ENCODE data around the gene SNX20.

The SNX20 gene

DNA sequence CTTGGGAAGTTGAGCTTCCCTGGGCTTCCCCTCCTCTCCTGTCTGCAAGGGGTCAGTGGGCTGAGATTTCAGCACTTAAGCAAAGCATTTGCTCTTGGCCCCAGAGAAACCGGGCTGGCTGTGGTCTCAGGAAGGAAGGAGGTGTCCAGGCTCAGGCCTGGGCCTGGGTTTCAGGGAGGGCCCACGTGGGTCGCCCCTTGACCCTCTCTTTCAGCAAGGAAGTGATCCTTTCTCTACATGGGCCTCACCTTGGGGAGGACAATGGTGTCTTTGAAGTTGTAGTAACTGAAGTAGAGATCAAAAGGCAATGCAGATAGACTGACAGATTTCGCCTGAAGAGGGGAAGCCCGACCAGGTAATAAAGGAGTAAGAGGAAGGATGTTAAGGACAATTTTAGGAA lies 15.0 kb upstream of the SNX20 start:
- DNase-seq (ENCODE audit: extremely low read depth, insufficient read length), result peak; percentile 42
- Histone ChIP-seq H3K27me3 (replicated peaks; ENCODE audit: control insufficient read depth, insufficient read depth, low read length) (no peaks in the 10 kb centered on the region), H3K4me3 (replicated peaks; ENCODE audit: low read depth, low read length) (no peak overlapping the region; the same call in 1 of the 2 replicates), H3K36me3 (ENCODE audit: control insufficient read depth, insufficient read depth, low read length) (no peaks in the 10 kb centered on the region; the same call in 1 of the 2 replicates)
- TF ChIP-seq, protein P1, sequence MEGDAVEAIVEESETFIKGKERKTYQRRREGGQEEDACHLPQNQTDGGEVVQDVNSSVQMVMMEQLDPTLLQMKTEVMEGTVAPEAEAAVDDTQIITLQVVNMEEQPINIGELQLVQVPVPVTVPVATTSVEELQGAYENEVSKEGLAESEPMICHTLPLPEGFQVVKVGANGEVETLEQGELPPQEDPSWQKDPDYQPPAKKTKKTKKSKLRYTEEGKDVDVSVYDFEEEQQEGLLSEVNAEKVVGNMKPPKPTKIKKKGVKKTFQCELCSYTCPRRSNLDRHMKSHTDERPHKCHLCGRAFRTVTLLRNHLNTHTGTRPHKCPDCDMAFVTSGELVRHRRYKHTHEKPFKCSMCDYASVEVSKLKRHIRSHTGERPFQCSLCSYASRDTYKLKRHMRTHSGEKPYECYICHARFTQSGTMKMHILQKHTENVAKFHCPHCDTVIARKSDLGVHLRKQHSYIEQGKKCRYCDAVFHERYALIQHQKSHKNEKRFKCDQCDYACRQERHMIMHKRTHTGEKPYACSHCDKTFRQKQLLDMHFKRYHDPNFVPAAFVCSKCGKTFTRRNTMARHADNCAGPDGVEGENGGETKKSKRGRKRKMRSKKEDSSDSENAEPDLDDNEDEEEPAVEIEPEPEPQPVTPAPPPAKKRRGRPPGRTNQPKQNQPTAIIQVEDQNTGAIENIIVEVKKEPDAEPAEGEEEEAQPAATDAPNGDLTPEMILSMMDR (IDR thresholded peaks at IDR 0.05; ENCODE audit: insufficient read depth, low read length, poor library complexity, severe bottlenecking), result no peak

DNA sequence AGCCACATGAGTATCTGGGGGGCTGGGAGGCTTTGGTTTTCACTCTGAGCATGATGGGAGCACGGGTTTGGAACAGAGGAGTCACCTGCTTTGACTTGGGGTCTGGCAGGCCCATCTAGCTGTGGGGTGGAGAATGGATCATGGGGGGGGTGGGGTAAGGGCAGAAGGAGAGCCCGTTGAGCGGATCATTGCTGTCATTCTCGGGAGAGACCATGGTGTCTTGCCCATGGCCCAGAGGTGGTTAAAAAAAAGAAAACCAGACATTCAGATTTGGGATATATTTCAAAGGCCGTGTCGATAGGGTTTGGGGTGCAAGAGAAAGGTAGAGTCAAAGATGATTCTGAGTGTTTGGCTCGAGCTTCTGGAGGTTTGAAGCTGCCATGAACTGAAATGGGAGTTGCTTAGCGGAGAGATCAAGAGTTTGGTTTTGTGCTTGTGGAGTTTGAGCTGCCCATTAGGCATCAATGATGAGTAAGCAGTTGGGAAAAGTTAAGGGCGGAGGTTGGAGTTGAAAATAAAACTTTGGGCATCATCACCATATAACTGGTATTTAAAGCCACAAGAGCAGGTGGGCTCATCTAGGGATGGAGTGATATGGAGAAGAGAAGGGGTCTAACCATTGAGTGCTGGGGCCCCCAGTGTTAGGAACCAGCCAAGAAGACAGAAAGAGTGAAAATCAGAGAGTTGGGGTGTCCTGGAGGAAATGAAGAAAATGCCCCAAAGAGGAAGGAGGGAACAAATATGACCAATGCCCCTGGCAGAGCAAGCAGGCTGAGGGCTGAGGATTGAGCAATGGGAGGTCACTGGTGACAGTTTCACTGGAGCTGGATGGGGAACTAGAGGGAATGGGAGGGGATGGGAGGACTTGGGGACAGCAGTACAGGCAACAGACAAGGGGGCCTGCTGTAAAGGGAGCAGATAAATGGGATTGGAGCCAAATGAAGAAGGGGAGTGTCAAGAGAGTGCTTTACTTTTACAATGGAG lies 14.2 kb upstream of the SNX20 start:
- no peaks in the 10 kb centered on the region for H3K27me3 ChIP-seq (replicated peaks; ENCODE audit: control insufficient read depth, insufficient read depth, low read length)
- no peaks in the 10 kb centered on the region; the same call in 1 of the 2 replicates for H3K36me3 ChIP-seq (ENCODE audit: control insufficient read depth, insufficient read depth, low read length)
- H3K4me3 ChIP-seq (replicated peaks; ENCODE audit: low read depth, low read length), result peak overlapping the region; percentile 11; the same call in 1 of the 2 replicates
- no peak for DNase-seq (ENCODE audit: extremely low read depth, insufficient read length)
- TF ChIP-seq, protein P1 (IDR thresholded peaks at IDR 0.05; ENCODE audit: insufficient read depth, low read length, poor library complexity, severe bottlenecking), result no peak

DNA sequence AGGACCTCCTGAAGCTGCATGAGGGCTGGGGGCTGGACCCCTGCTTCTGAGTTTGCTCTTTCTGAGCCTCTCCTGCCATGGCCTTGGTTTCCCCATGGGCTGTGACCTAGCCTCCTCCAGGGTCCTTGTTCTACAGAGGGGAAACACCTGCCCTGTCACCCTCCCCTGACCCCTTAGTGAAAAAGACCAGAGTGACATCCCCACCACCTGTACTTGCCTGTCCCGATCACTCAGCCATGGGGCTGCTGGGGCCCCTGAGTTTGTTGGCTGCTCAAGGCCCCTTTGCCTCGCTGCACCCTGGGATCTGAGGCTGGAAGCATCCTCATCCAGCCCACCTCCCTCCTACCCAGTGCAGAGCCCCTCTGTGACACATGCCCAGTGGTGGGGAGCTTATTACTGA lies 13.1 kb upstream of the SNX20 start:
- Histone ChIP-seq H3K36me3 (ENCODE audit: control insufficient read depth, insufficient read depth, low read length) (no peaks in the 10 kb centered on the region), H3K4me3 (replicated peaks; ENCODE audit: low read depth, low read length) (peak overlapping the region; percentile 68), H3K27me3 (replicated peaks; ENCODE audit: control insufficient read depth, insufficient read depth, low read length) (no peaks in the 10 kb centered on the region)
- peak; percentile 45 for DNase-seq (ENCODE audit: extremely low read depth, insufficient read length)
- TF ChIP-seq, protein P1 (IDR thresholded peaks at IDR 0.05; ENCODE audit: insufficient read depth, low read length, poor library complexity, severe bottlenecking), result no peak

DNA sequence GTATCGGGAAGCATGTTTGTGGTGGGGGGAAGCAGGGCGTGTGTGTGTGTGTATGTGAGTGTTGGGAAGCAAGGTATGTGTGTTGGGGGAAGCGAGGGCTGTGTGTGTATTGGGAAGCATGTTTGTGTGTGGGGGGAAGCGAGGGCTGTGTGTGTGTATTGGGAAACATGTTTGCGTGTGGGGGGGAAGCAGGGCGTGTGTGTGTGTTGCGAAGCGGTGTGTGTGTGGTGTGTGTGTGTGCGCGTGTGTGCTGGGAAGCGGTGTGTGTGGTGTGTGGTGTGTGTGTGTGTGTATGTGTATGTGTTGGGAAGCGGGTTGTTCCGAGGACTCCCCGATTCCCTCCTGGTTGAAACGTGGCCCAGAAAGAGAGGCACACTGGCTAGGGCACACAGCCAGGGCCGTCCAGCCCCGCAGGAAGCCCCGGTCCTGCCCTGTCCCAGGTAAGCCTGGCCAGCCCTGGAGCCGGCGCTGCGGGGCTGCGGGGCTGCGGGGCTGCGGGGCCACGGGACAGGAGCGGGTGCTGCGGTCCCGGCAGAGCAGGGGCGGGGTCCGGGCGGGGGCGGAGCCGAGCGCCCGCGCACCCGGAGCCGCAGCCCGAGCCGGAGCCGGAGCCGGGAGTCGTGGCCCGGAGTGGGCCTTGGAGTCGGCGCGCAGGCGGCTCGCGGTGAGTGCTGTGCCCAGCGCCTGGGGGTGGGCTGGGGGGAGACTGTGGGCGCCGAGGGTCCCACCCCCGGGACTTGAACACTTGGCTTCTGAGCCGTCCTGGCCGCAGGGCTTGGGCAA lies 12.1 kb upstream of the SNX20 start, which contains the start of gene NOD2:
Gene NOD2 (plus strand): TSS at position 608 of the 783 bp plus-strand sequence. CDS start 5,890 bp downstream, outside the sequence.
- H3K4me3 ChIP-seq (replicated peaks; ENCODE audit: low read depth, low read length), result peak within 1 kb of the TSS; percentile 68
- H3K36me3 ChIP-seq (ENCODE audit: control insufficient read depth, insufficient read depth, low read length), result no peaks in the 10 kb centered on the region
- no peaks in the 10 kb centered on the region for H3K27me3 ChIP-seq (replicated peaks; ENCODE audit: control insufficient read depth, insufficient read depth, low read length)
- DNase-seq (ENCODE audit: extremely low read depth, insufficient read length), result peak; percentile 59
- TF ChIP-seq, protein P1 (IDR thresholded peaks at IDR 0.05; ENCODE audit: insufficient read depth, low read length, poor library complexity, severe bottlenecking), result no peak

DNA sequence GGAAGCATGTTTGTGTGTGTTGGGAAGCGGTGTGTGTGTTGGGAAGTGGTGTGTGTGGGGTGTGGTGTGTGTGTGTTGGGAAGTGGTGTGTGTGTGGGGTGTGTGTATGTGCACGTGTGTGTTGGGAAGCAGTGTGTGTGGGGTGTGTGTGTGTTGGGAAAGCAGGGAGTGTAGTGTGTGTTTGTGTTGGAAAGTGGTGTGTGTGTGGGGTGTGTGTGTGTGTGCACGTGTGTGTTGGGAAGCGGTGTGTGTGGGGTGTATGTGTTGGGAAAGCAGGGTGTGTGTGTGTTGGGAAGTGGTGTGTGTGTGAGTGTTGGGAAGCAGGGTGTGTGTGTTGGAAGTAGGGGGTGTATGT lies 11.5 kb upstream of the SNX20 start:
- no peak for DNase-seq (ENCODE audit: extremely low read depth, insufficient read length)
- H3K4me3 ChIP-seq (replicated peaks; ENCODE audit: low read depth, low read length), result no peak overlapping the region
- H3K27me3 ChIP-seq (replicated peaks; ENCODE audit: control insufficient read depth, insufficient read depth, low read length), result no peaks in the 10 kb centered on the region
- TF ChIP-seq, protein P1 (IDR thresholded peaks at IDR 0.05; ENCODE audit: insufficient read depth, low read length, poor library complexity, severe bottlenecking), result no peak
- H3K36me3 ChIP-seq (ENCODE audit: control insufficient read depth, insufficient read depth, low read length), result no peaks in the 10 kb centered on the region

Data from GM06990 (cell line).